Activated CD8-positive, alpha-beta T cell treated with anti-CD3 and anti-CD28 coated beads for 36 hours (primary cell): ENCODE data around the gene COX8C. TPM values are rescaled to one million over a fixed set of nuclear protein-coding genes. Genes with fewer than 3 reads are reported as not detected.
"Not testable (repeated sequence)": the region's sequence is repeated elsewhere in the genome, so short reads cannot be mapped to it uniquely, and the experiment has no call there.

Source experiments
- ATAC-seq: fragments of 200-7000 bp; cut with Tn5 transposase; one replicate; pipeline ENCODE4 v1.10.0; 2021; ENCODE audit warnings: mild to moderate bottlenecking, moderate library complexity
- CTCF ChIA-PET: fragments of 350-600 bp; sonication (Branson Sonifier 250); formaldehyde crosslinking; loops from one replicate; lab custom pipeline; 2021; ENCODE audit warnings: antibody characterized with exemption; lab: Charles Lee
- POLR2A ChIA-PET: fragments of 350-600 bp; sonication (Branson Sonifier 250); formaldehyde crosslinking; loops from one replicate; lab custom pipeline; 2021; ENCODE audit warnings: antibody characterized with exemption; lab: Charles Lee
- DNase-seq: peaks from one replicate; pipeline ENCODE4 v3.0.0-alpha.2; 2020
- H3K27ac Mint-ChIP-seq: one replicate; pipeline ENCODE4 v1.8.0; 2021; ENCODE audit warnings: mild to moderate bottlenecking, mixed read lengths
- H3K27me3 Mint-ChIP-seq: one replicate; pipeline ENCODE4 v1.8.0; 2021; ENCODE audit warnings: mixed read lengths
- H3K36me3 Mint-ChIP-seq: one replicate; pipeline ENCODE4 v1.8.0; 2021; ENCODE audit warnings: low read depth, mixed read lengths
- H3K4me1 Mint-ChIP-seq: one replicate; pipeline ENCODE4 v1.8.0; 2021; ENCODE audit warnings: low read depth, mixed read lengths
- H3K4me3 Mint-ChIP-seq: one replicate; pipeline ENCODE4 v1.8.0; 2021; ENCODE audit warnings: mild to moderate bottlenecking, moderate library complexity, mixed read lengths
- H3K9me3 Mint-ChIP-seq: one replicate; pipeline ENCODE4 v1.8.0; 2021; ENCODE audit warnings: mixed read lengths
- intact Hi-C: fragments of 100-400 bp; cut with micrococcal nuclease; formaldehyde crosslinking; loops from one replicate; pipeline ENCODE4 v1.10.0; 2022
- total RNA-seq, 2 experiments: library from RNA; stranded (reverse); gene quantifications; one replicate each; pipeline ENCODE4 v1.2.3, GENCODE V29; 2021
- TF ChIP-seq, protein P1 (sequence below): fragments of 200-600 bp; IDR thresholded peaks from one replicate; pipeline ENCODE4 v1.8.0; 2022; ENCODE audit warnings: antibody characterized with exemption, mild to moderate bottlenecking

The COX8C gene
- total RNA-seq, 2 experiments from 2014 or later = not detected

DNA sequence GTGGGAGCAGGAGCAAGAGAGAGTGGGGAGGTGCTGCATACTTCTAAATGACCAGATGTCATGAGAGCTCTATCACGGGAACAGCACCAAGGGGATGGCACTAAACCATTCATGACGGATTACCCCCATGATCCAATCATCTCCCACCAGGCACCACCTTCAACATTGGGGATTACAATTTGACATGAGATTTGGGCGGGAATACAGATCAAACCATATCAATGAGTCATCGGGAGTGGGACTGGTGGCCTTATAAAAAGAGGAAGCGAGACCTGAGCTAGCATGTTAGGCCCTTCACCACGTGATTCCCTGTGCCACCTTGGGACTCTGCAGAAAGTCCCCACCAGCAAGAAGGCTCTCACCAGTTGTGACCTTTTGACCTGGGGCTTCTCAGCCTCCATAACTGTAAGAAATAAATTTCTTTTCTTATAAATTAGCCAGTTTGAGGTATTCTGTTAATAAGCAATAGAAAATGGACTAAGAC lies 28.7 kb downstream of the COX8C start:
- ATAC-seq (no peak), DNase-seq (no peak)
- POLR2A ChIA-PET = no interaction called here
- Mint-ChIP-seq H3K36me3 (no peaks in the 10 kb centered on the region), H3K9me3 (no peaks in the 10 kb centered on the region), H3K4me3 (no peak overlapping the region), H3K27me3 (peaks cover 9% of the 10 kb centered on the region), H3K27ac (no peak overlapping the region), H3K4me1 (no peaks in the 10 kb centered on the region)
- intact Hi-C loops = no loop called here
- TF ChIP-seq, protein P1, sequence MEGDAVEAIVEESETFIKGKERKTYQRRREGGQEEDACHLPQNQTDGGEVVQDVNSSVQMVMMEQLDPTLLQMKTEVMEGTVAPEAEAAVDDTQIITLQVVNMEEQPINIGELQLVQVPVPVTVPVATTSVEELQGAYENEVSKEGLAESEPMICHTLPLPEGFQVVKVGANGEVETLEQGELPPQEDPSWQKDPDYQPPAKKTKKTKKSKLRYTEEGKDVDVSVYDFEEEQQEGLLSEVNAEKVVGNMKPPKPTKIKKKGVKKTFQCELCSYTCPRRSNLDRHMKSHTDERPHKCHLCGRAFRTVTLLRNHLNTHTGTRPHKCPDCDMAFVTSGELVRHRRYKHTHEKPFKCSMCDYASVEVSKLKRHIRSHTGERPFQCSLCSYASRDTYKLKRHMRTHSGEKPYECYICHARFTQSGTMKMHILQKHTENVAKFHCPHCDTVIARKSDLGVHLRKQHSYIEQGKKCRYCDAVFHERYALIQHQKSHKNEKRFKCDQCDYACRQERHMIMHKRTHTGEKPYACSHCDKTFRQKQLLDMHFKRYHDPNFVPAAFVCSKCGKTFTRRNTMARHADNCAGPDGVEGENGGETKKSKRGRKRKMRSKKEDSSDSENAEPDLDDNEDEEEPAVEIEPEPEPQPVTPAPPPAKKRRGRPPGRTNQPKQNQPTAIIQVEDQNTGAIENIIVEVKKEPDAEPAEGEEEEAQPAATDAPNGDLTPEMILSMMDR = no peak
- CTCF ChIA-PET = no interaction called here

DNA sequence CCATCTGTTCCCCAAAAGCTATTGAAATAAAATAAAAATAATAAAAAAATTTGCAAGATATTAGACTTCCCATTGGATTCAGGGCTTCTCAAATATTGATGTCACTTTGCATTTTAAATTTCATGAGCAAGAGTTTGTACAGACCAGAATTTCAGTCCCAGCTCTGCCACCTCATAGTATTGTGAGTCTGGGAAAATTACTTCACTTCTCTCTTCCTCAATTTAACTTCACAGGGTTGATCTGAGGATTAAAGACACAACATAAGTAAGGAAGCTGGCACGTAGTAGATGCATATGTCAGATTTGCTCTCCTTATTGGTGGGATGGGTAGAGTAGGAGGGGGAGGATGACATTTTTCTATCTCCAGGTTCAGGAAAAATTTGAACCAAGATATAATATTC lies 32.8 kb downstream of the COX8C start:
- no peak for DNase-seq
- Mint-ChIP-seq H3K9me3 (no peaks in the 10 kb centered on the region), H3K4me3 (no peak overlapping the region), H3K27ac (no peak overlapping the region), H3K4me1 (no peaks in the 10 kb centered on the region), H3K27me3 (peaks cover 22% of the 10 kb centered on the region), H3K36me3 (no peaks in the 10 kb centered on the region)
- no peak for ATAC-seq
- ChIA-PET CTCF (no interaction called here), POLR2A (no interaction called here)
- intact Hi-C loops = no loop called here
- TF ChIP-seq, protein P1 = no peak

DNA sequence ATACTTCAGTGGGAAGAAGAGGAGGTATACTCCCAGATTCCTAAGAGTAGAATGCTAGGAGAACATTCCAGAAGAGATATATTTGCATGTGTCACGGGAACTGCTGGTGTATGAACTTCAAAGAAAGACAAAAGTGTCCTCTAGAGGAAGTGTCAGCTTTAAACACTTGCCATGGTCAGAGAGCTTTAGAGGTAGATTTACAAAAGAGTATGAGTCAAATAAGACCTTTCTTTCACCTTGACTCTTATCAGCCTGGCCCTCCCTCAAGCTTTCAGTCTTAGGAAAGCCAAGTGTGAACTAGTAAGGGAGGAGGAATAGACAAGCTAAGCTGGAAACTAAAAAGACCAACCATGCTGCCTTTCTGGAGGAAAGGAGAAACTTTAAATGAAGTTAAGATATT lies 34.7 kb downstream of the COX8C start:
- H3K27me3 Mint-ChIP-seq = peaks cover 30% of the 10 kb centered on the region
- H3K4me3 Mint-ChIP-seq = no peak overlapping the region
- H3K4me1 Mint-ChIP-seq = no peaks in the 10 kb centered on the region
- TF ChIP-seq, protein P1 = no peak
- POLR2A ChIA-PET = no interaction called here
- intact Hi-C loops = no loop called here
- DNase-seq (no peak), ATAC-seq (no peak)
- no peak overlapping the region for H3K27ac Mint-ChIP-seq
- CTCF ChIA-PET = no interaction called here
- H3K36me3 Mint-ChIP-seq = no peaks in the 10 kb centered on the region
- H3K9me3 Mint-ChIP-seq = no peaks in the 10 kb centered on the region

DNA sequence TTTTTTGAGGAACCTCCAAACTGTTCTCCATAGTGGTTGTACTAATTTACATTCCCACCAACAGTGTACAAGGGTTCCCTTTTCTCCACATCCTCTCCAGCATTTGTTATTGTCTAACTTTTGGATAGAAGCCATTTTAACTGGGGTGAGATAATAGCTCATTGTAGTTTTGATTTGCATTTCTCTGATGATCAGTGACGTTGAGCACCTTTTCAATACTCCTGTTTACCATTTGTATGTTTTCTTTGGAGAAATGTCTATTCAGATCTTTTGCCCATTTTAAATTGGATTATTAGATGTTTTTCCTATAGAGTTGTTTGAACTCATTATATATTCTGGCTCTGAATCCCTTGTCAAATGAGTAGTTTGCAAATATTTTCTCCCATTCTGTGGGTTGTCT lies 37.3 kb downstream of the COX8C start:
- H3K9me3 Mint-ChIP-seq, H3K4me1 Mint-ChIP-seq, CTCF ChIA-PET, intact Hi-C loops, POLR2A ChIA-PET, ATAC-seq, H3K36me3 Mint-ChIP-seq, DNase-seq, H3K4me3 Mint-ChIP-seq, H3K27ac Mint-ChIP-seq: not testable (repeated sequence)
- peaks cover 34% of the 10 kb centered on the region for H3K27me3 Mint-ChIP-seq

DNA sequence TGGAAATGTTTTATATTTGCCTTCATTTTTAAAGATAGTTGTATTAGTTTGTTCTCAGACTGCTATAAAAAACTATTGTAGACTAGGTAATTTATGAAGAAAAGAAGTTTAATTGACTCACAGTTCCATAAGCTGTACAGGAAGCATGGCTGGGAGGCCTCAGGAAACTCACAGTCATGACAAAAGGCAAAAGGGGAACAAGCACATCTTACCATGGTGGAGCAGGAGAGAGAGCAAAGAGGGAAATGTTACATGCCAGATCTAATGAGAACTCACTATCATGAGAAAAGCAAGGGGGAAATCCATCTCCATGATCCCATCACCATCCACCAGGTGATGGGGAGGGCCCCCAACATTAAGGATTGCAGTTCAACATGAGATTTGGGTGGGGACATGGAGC lies 48.2 kb downstream of the COX8C start:
- Mint-ChIP-seq H3K27me3 (peaks cover 21% of the 10 kb centered on the region), H3K27ac (no peak overlapping the region), H3K9me3 (peaks cover 10% of the 10 kb centered on the region), H3K4me3 (no peak overlapping the region), H3K4me1 (no peaks in the 10 kb centered on the region), H3K36me3 (no peaks in the 10 kb centered on the region)
- CTCF ChIA-PET = no interaction called here
- TF ChIP-seq, protein P1 = no peak
- no peak for ATAC-seq
- no peak for DNase-seq
- intact Hi-C loops = no loop called here
- POLR2A ChIA-PET = no interaction called here

DNA sequence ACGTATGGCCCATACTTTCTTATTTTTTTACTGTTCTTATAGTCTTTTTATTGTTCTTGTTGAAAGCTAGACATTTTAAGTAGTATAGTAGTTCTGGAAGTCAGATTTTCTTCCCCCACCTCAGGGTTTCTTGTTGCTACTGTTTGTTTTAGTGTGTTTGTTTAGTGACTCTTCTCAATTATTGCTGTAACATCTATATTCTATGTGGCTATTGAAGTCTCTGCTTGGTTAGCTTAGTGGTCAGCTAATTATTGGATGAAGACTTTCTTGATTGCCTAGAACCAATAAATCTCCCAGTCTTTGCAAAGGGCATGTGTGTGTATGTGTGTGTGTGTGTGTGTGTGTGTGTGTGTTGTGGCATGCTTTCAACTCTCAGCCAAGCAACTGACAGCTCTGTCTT lies 49.5 kb downstream of the COX8C start:
- no peaks in the 10 kb centered on the region for H3K36me3 Mint-ChIP-seq
- intact Hi-C loops = no loop called here
- ATAC-seq (no peak), DNase-seq (no peak)
- ChIA-PET CTCF (no interaction called here), POLR2A (interaction anchor here (0.5 kb wide), 1 partner anchor 572 kb away, joined by 3 read pairs; no protein-coding TSS in a partner anchor)
- H3K27me3 Mint-ChIP-seq = peaks cover 27% of the 10 kb centered on the region
- TF ChIP-seq, protein P1 = no peak
- no peaks in the 10 kb centered on the region for H3K4me1 Mint-ChIP-seq
- no peak overlapping the region for H3K4me3 Mint-ChIP-seq
- H3K27ac Mint-ChIP-seq = no peak overlapping the region
- H3K9me3 Mint-ChIP-seq = peaks cover 10% of the 10 kb centered on the region
